ENCODE measurements around the gene SNAPC4. TPM values are rescaled to one million over a fixed set of nuclear protein-coding genes. Genes with fewer than 3 reads are reported as not detected.

Gene SNAPC4
- total and polyA plus RNA-seq, 12 donors: 3.0 to 8.3 (median 4.7) TPM

DNA sequence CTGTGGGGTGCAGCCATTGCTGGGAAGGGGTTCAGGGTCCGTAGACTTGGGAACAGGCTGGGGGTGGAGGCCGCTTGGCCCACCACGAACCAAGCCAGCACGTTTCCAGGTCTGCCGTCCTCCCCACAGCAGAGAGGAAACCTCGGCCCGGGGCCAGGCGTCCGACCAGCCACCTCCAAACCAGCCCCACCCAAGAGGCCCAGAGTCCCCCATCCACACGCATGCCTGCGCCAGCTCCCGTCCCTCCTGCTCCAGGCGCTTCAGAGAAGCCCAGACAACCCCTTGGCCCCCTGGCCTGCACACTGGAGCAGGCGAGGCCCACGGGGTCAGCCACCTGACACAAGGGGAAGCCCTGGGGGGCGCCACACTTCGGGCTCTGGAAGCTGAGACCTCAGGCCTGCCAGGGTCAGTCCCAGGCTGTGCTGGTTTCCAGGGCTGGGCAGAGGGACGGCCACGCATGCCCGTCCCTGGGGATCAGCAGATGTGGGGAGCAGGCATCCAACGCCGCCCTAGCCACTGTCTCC is 42.7 kb downstream of the SNAPC4 start:
- peaks cover 9 to 60% (median 34%) of the 10 kb centered on the region in 9 donors for H3K4me1 ChIP-seq
- 82 to 85% methylated on average over 22 of the region's 22 CpGs for WGBS, 2 donors
- no peak for DNase-seq
- peaks cover 0 to 44% (median 0%) of the 10 kb centered on the region in 9 donors for H3K36me3 ChIP-seq
- intact Hi-C loops (cut with DNase I): no loop called here
- no peak overlapping the region for H3K27ac ChIP-seq
- TF ChIP-seq, protein P1, sequence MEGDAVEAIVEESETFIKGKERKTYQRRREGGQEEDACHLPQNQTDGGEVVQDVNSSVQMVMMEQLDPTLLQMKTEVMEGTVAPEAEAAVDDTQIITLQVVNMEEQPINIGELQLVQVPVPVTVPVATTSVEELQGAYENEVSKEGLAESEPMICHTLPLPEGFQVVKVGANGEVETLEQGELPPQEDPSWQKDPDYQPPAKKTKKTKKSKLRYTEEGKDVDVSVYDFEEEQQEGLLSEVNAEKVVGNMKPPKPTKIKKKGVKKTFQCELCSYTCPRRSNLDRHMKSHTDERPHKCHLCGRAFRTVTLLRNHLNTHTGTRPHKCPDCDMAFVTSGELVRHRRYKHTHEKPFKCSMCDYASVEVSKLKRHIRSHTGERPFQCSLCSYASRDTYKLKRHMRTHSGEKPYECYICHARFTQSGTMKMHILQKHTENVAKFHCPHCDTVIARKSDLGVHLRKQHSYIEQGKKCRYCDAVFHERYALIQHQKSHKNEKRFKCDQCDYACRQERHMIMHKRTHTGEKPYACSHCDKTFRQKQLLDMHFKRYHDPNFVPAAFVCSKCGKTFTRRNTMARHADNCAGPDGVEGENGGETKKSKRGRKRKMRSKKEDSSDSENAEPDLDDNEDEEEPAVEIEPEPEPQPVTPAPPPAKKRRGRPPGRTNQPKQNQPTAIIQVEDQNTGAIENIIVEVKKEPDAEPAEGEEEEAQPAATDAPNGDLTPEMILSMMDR (IDR thresholded peaks at IDR 0.05): no peak
- H3K9me3 ChIP-seq: no peaks in the 10 kb centered on the region
- H3K27me3 ChIP-seq: no peaks in the 10 kb centered on the region
- no peak for ATAC-seq
- H3K4me3 ChIP-seq: no peak overlapping the region

DNA sequence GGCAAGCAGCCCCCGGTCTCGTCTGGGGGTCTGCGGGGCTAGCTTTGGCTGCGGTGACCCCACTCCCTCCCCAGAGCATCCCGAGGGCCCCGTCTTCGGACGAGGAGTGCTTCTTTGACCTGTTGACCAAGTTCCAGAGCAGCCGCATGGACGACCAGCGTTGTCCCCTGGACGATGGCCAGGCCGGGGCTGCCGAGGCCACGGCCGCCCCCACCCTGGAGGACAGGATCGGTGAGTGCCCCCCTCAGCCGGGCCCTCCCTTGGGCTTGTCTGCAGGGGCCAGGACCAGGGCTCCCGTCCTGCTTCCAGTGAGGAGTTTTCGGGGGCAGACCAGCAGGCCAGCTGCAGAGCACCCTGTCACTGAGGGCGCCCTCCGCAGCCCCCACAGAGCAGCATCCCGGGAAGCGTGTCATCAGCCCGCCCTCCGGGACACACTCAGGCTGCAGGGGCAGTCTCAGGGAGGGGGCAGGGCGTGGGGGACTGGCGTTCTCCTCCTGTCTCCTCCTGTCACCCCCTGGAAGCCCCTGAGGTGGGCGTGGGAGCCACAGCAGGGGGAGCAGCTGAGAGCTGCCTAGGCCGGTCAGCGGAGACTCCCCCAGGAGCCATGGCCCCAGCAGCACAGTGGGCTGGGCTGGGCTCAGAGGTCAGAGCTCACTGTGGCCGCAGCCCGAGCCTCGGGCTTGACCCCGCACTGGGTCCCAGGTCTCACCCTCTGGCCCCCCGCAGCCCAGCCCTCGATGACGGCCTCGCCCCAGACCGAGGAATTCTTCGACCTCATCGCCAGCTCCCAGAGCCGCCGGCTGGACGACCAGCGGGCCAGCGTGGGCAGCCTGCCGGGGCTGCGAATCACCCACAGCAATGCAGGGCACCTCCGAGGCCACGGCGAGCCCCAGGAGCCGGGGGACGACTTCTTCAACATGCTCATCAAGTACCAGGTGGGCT is 44.1 kb downstream of the SNAPC4 start:
- TF ChIP-seq, protein P1 (IDR thresholded peaks at IDR 0.05): no peak
- Histone ChIP-seq H3K9me3 (no peaks in the 10 kb centered on the region), H3K36me3 (peaks cover 0 to 40% (median 0%) of the 10 kb centered on the region in 9 donors), H3K27ac (peak overlapping the region in 7 of 10 donors; percentile 61 to 71 (median 68)), H3K4me1 (peaks cover 5 to 46% (median 26%) of the 10 kb centered on the region in 9 donors), H3K4me3 (peak overlapping the region in 6 of 10 donors; percentile 3 to 38 (median 35)), H3K27me3 (no peaks in the 10 kb centered on the region)
- ATAC-seq: no peak
- WGBS, 2 donors: 62 to 74% methylated on average over 54 of the region's 54 CpGs
- intact Hi-C loops (cut with DNase I): no loop called here
- no peak for DNase-seq

DNA sequence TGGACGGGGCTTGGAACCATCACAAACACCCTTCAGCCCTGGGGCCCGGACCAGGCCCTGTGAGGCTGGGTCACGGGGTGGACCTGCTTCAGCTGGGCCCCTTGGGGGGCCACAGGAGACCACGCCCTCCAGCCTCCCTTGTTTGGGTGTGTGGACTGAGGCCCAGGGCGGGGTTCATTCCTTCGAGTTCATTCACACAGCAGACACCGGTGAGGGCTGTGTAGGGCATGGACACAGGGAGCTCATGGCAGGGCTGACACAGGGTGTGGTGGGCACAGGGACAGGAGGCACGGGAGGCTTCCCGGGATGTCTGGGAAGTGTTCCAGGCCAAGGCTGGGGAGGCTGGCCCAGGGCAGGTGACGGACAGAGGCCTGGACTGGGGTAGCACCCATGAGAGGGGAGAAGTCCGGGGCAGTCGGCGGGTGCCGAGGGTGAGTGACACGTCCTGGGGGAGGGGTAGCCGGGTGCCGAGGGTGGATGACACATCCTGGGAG is 45.3 kb downstream of the SNAPC4 start:
- Histone ChIP-seq H3K27me3 (no peaks in the 10 kb centered on the region), H3K9me3 (no peaks in the 10 kb centered on the region), H3K4me1 (peaks cover 5 to 39% (median 22%) of the 10 kb centered on the region in 9 donors), H3K36me3 (peaks cover 0 to 47% (median 0%) of the 10 kb centered on the region in 9 donors), H3K27ac (peak overlapping the region; percentile 72 to 93 (median 84)), H3K4me3 (peak overlapping the region in 5 of 10 donors; percentile 11 to 26 (median 20))
- WGBS, 2 donors: 35 to 43% methylated on average over 14 to 17 of the region's 17 CpGs
- intact Hi-C loops (cut with DNase I): no loop called here
- peak; percentile 74 to 78 for DNase-seq
- TF ChIP-seq, protein P1 (IDR thresholded peaks at IDR 0.05): no peak
- peak; percentile 53 to 84 (median 68) for ATAC-seq

DNA sequence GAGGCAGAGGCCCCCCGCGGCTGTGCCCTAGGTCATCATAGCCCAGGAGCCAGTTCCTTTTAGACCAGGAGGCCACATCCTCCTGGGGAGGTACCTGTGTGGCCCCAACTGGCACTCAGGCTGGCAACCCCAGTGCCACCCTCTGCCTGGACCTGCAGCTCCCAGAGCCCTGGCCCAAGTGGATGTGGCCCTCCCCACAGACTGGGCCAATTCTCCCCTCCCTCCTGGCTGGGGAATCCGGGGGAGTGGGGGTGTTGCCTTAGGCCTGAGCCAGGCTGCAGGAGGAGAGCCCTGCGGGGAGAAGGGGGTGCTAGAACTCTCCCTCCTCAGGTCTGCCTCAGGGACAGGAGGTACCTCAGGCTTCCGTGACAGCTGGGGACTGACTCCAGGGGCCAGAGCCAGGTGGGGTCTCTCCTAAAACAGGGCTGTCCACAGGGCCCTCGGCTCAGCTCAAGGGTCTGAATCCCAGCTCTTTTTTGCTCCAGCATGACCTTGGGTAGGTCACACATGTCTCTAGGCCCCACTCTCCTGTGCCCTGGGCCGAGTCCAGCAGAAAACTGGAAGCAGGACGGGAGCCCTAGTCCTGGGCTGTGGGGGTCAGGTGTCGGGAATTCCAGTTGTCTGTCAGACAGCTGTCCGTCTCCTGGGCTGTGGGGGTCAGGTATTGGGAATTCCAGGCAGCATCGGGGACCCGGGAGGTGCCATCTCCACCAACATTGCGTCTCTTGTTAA is 46.0 kb downstream of the SNAPC4 start:
- DNase-seq (no peak), ATAC-seq (peak; percentile 1 to 36 (median 12))
- peak overlapping the region; percentile 72 to 93 (median 84) for H3K27ac ChIP-seq
- no peaks in the 10 kb centered on the region for H3K27me3 ChIP-seq
- WGBS, 2 donors: 52 to 61% methylated on average over 13 of the region's 13 CpGs
- H3K4me1 ChIP-seq: peaks cover 5 to 37% (median 22%) of the 10 kb centered on the region in 9 donors
- intact Hi-C loops (cut with DNase I): no loop called here
- peaks cover 0 to 50% (median 0%) of the 10 kb centered on the region in 9 donors for H3K36me3 ChIP-seq
- H3K9me3 ChIP-seq: no peaks in the 10 kb centered on the region
- TF ChIP-seq, protein P1 (IDR thresholded peaks at IDR 0.05): no peak
- peak overlapping the region in 4 of 10 donors; percentile 9 to 26 (median 20) for H3K4me3 ChIP-seq

Measured in heart right ventricle (tissue), 16 donors.